Fibroblast of skin of right quadriceps (primary cell): ENCODE data around the gene NPIPB2.
A peak's percentile ranks its signal among the peaks of the same experiment; 100 is the strongest.

Experiments used
- DNase-seq: peaks from one replicate; pipeline ENCODE4 v3.0.0-alpha.2; 2013

The NPIPB2 gene

DNA sequence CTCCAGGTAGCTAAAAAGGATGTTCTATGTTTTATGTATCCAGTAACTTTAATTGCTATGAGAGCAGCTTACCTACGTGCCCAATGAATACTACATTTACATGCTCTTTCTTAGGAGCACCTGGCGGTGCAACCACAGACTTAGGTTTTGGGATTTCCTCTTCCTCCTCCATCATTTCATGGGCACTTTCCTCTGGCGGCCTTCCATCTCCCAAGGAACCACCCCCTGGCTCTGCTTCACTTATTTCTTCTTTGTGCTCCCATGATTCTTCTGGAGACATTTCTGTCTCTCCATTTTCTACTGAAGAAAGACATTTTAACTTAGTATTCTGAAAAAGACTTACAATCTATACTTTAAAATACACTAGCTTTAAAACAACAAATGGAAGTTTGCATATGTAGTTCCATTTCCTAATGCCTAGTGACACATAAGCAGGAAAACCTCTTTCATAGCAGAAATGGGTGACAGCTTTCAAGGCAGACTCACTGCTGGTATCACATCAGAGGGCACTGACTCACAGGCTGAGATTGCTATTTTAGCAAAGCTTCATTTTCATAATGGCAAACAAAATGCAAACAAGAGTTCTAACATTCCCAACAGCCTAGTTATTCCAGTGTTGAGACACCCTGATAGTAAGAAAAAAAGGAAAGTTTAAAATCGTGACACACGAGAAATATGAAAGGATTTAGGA is 45.2 kb downstream of the NPIPB2 start:
- peak; percentile 63 for DNase-seq

DNA sequence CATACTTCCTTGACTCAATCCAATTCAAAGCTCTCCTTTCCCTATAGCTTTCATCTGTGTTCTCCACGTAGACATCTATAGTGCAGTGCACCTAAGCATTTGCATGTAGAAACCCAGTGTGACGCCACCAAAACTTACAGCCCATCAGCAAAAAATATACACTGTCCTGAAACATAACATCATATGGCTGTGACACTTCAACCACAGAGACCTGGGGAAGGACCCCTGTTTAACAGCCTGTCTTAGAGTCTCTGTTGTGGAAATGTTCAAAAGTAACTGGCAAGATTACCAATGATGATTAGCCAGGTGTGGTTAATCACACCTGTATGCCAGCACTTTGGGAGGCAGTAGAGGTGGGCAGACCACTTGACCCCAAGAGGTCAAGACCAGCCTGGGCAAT is 48.3 kb downstream of the NPIPB2 start:
- no peak for DNase-seq

DNA sequence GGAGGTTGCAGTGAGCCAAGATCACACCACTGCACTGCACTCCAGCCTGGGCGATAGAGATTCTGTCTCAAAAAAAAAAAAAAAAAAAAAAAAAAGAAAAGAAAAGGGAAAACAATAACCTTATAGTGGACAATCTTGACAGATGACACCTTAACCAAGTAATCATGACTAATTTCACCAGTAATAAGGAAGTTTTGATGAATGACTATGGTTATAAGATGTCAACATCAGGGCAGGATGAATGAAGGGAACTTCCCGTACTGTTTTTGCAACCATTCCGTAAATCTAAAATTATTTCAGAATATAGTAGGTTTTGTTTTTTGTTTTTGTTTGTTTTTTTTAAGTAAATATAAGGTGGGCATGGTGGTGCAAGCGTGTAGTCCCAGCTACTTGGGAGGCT is 49.1 kb downstream of the NPIPB2 start:
- no peak for DNase-seq

DNA sequence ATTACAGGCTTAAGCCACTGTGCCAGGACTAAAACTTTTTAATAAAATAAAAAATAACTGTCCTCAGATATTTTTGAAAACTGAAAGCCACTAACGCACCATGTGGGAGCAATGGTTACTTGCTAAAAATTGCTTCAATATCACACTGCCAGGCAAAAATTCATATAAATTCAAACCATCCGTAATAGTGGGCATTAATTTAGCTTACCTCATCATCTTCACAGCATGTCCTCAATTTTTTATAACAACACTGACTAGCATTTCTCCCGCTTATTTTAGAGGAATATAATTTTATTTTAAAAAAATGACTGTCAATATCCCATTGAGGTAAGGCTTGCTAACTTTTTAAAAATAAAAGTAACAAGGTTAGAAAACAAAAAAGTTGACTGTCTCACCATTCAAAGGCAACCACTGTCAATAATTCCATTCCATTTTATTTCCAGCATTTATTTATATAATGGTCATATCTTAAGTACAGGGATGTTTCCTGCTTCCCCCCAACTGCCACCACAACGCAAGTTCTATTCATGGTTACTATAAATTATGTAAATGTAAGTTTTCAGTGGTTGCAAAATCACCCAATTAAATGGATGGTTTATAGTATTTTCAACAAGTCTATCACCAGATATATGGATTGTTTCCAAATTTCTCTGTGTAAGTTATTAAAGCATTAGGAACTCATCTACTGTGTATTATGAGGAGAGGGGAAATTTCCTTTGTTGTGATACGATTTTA is 51.4 kb downstream of the NPIPB2 start:
- no peak for DNase-seq

DNA sequence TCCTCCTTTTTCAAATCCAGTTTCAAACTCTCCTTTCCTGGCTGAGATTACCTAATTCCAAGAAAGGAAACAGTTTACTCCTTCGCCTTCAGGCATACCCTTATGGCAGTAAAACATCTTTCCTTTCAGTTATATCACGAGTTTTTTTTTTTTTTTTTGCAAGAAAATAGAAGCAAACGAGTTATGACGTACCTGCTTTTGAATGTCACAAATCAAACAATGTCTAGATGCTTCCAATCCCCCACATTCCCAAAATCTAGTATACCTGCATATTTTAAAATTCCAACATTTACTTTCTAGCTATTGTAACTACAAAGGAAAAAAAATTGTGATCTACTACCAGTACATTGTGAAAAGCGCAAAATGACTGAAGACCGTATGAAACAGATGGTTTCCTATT is 55.0 kb downstream of the NPIPB2 start:
- no peak for DNase-seq

DNA sequence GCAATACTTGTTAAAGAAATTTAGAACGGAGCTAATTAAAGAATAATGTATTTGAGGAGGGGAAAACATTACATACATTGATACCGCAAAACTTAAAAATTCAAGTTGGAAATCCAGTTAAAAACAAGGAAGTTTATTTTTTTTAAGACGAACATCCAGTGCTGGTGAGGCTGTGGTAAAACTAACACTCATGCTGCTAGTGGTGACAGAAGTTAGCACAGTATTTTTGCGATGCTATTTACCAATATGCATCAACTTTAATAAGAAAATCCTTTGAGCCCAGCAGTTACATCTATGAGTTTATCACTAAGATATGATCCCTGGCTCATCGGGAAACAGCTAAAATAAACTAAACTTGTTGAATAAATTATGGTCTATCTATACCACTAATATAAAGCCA is 57.8 kb downstream of the NPIPB2 start:
- DNase-seq: no peak

DNA sequence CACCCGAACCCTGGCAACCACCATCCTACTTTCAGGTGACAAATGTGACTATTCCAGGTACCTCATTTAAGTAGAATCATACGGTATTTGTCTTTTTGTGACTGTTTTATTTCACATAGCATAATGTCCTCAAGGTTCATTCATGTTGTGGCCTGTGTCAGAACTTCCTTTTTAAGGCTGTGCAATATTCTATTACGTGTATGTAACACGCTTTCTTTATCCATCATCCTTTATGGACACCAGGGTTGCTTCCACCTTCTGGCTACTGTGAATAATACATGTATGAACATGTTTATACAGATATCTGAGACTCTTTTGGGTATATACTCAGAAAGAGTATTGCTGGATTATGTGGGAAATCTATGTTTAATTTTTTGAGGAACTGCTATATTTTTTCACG is 61.8 kb downstream of the NPIPB2 start:
- DNase-seq: no peak

DNA sequence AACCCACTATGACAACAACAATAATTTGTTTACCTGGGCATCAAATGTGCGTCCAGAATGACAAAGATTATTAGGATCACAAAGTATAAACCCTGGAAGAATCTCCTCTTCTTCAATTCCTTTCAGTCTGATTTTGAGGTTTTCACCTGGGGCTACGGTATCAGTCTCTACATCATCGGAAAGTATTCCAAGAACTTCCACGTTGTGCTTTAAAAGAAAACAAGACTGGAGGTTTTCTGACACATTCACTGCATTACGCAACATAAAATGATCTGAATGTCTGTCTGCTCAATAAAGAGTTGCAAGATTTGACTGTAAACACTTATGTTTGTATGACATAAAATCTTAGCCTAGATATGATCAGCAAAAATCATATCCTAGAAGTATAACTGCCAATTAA is 64.5 kb downstream of the NPIPB2 start:
- DNase-seq: peak; percentile 19
